Retinal pigment epithelial cell (primary cell): ENCODE data around the gene RPUSD4.

Source experiments
- DNase-seq: peaks from one replicate; pipeline ENCODE4 v3.0.0-alpha.2; 2010; ENCODE audit warnings: low read depth
- H3K4me3 ChIP-seq: 2 replicates; pipeline ENCODE4 v1.5.1; 2011; ENCODE audit warnings: mild to moderate bottlenecking, low read length, control low read depth, moderate library complexity
- CTCF ChIP-seq: conservative IDR thresholded peaks from 2 replicates; pipeline ENCODE4 v1.5.1; 2011; ENCODE audit warnings: low read depth, low read length, control low read depth, inconsistent platforms

RPUSD4 gene

GRCh38 chr11:126212089-126212660 is 725 bp upstream of the RPUSD4 start:
- H3K4me3 ChIP-seq = peak overlapping the region; percentile 72
- DNase-seq = no peak
- no peak for TF ChIP-seq CTCF

GRCh38 chr11:126210871-126211235 is 597 bp downstream of the RPUSD4 start:
- no peak for TF ChIP-seq CTCF
- no peak for DNase-seq
- H3K4me3 ChIP-seq = peak overlapping the region; percentile 72

DNA sequence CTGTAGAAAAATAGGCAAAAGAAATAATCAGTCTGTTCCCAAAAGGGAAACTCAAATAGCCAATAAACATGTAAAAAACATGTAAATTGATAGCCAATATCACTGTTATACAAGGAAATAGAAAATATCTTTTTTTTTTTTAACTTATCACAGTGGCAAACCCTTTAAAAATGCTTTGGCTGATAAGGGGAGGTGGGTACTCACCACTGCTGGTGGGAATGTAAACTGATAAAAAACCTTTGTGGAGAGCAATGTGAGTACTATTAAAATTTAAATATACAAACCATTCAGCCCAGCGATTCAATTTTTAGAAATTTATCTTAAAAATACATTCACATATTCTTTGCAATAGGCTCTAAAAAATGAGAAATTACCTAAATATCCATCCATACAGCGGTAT is 3.6 kb downstream of the RPUSD4 start:
- no peak for TF ChIP-seq CTCF
- no peak for DNase-seq
- H3K4me3 ChIP-seq = no peak overlapping the region

DNA sequence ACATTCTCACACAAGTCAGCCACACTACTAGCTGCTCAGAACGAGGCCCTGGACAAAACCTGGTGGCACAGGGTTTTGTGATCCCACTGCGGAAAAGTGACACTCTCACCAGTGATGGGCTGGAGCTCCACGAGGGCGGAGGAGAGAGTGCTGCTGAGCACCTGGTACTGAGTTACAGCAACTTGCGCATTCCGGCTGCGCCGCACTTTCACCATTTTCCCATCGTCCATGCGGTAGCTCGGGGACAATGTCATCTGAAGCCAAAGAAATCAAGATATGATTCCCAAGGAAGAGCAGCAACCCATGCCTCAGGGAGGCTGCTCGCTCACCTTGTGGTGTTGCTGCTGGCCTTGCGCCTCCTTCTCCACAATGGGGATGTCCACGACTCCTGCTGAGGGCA is 6.1 kb downstream of the RPUSD4 start:
- no peak for DNase-seq
- TF ChIP-seq CTCF = no peak
- no peak overlapping the region for H3K4me3 ChIP-seq

- no peak for DNase-seq
- no peak overlapping the region for H3K4me3 ChIP-seq
- no peak for TF ChIP-seq CTCF
Observed at GRCh38 chr11:126202646-126203359, 8.6 kb downstream of the RPUSD4 start.

DNA sequence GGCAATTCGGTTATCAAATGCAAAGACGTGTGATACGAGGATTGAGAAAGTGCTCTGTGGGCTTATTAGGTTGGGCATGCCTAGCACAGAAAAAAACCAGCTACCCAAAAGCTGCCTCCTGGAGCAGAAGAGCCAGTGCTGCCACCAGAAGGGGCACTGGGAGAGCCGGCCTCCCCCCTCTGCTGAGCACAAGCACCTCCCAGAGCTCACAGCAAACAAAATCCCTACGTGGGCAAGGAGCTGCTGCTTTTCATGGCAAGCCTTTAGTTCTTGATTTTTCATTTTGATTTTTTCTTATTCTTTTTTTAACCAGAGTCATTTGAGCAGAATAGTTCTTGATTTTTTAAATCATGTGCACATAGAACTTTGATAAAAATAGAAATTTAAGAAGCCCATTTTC is 12.8 kb downstream of the RPUSD4 start:
- no peak for DNase-seq
- no peak for TF ChIP-seq CTCF
- no peak overlapping the region for H3K4me3 ChIP-seq

- H3K4me3 ChIP-seq = no peak overlapping the region
- no peak for TF ChIP-seq CTCF
- DNase-seq = no peak
Observed at GRCh38 chr11:126197277-126197939, 14.0 kb downstream of the RPUSD4 start.
